ENCODE data around the gene UNC13B. TPM values are rescaled to one million over a fixed set of nuclear protein-coding genes. Genes with fewer than 3 reads are reported as not detected.

The UNC13B gene
- total and polyA plus RNA-seq, 5 donors from 2014 or later = 0.14 to 0.96 (median 0.20) TPM; not detected in 2

DNA sequence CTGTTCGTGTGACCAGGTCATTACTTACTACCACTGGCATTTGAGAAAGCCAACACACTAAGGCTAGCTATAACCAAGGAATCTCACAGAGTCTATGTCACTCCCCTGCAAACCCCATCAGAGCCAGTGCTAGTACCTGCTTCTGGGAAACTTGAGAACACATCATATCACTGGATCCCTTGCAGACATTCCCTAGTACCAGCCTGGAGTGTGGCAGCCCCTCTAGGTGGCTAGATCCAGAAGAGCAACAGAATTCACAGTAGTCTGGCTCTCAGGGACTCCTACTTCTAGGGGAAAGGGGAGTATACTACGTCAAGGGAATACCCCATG, 254.3 kb downstream of the UNC13B start:
- no peaks in the 10 kb centered on the region for H3K9me3 ChIP-seq (ENCODE audit: control insufficient read depth in 2 of 2, low read length in 2 of 2)
- H3K9me3 Mint-ChIP-seq = peaks cover 0 to 2% (median 0%) of the 10 kb centered on the region in 7 donors
- no peak overlapping the region for H3K27ac ChIP-seq (ENCODE audit: insufficient read depth, low read length, poor library complexity, severe bottlenecking)
- no peak overlapping the region for H3K4me3 Mint-ChIP-seq
- peaks cover 54% of the 10 kb centered on the region for H3K27me3 Mint-ChIP-seq
- ATAC-seq (ENCODE audit: low read depth in 2 of 2) (no peak), DNase-seq (no peak)
- no peak overlapping the region for H3K27ac Mint-ChIP-seq
- no peaks in the 10 kb centered on the region for H3K4me1 Mint-ChIP-seq
- H3K36me3 Mint-ChIP-seq = no peaks in the 10 kb centered on the region
- no peak overlapping the region for H3K4me3 ChIP-seq (ENCODE audit: low read depth, low read length)
- H3K36me3 ChIP-seq (ENCODE audit: control insufficient read depth, insufficient read depth, low read length) = no peaks in the 10 kb centered on the region
- H3K27me3 ChIP-seq (ENCODE audit: control insufficient read depth, insufficient read depth, low read length) = peaks cover 7% of the 10 kb centered on the region
- no peaks in the 10 kb centered on the region for H3K4me1 ChIP-seq (ENCODE audit: control insufficient read depth, insufficient read depth, low read length, poor library complexity, severe bottlenecking)

DNA sequence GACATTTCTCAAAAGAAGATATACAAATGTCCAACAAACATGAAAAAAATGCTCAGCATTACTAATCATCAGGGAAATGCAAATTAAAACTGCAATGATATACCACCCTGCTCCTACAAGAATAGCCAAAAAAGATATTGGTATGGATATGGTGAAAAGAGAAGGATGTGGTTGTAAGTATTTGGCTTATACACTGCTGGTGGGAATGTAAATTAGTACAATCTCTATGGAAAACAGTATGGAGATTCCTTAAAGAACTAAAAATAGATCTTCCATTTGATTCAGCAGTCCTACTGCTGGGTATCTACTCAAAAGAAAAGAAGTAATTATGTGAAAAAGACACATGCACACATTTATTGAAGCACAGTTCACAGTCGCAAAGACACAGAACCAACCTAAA, 260.5 kb downstream of the UNC13B start:
- no peak overlapping the region for H3K4me3 ChIP-seq (ENCODE audit: low read depth, low read length)
- ATAC-seq (ENCODE audit: low read depth in 2 of 2) (no peak), DNase-seq (no peak)
- Mint-ChIP-seq H3K4me1 (no peaks in the 10 kb centered on the region), H3K27ac (no peak overlapping the region), H3K9me3 (peaks cover 0 to 2% (median 0%) of the 10 kb centered on the region in 7 donors), H3K27me3 (peaks cover 49% of the 10 kb centered on the region), H3K36me3 (no peaks in the 10 kb centered on the region), H3K4me3 (no peak overlapping the region)
- no peaks in the 10 kb centered on the region for H3K9me3 ChIP-seq (ENCODE audit: control insufficient read depth in 2 of 2, low read length in 2 of 2)
- no peaks in the 10 kb centered on the region for H3K36me3 ChIP-seq (ENCODE audit: control insufficient read depth, insufficient read depth, low read length)
- no peak overlapping the region for H3K27ac ChIP-seq (ENCODE audit: insufficient read depth, low read length, poor library complexity, severe bottlenecking)
- H3K4me1 ChIP-seq (ENCODE audit: control insufficient read depth, insufficient read depth, low read length, poor library complexity, severe bottlenecking) = no peaks in the 10 kb centered on the region
- H3K27me3 ChIP-seq (ENCODE audit: control insufficient read depth, insufficient read depth, low read length) = peaks cover 7% of the 10 kb centered on the region

DNA sequence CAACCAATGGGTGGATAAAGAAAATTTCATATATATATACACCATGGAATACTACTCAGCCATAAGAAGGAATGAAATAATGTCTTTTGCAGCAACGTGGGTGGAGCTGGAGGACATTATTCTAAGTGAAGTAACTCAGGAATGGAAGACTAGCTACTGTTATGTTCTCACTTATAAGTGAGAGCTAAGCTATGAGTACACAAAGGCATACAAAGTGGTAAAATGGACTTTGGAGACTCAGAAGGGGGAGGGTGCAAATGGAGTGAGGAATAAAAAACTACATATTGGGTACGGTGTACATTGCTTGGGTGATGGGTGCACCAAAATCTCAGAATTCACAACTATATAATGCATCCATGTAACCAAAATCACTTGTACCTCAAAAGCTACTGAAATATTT, 260.9 kb downstream of the UNC13B start:
- H3K36me3 Mint-ChIP-seq = no peaks in the 10 kb centered on the region
- no peak for ATAC-seq (ENCODE audit: low read depth in 2 of 2)
- Histone ChIP-seq H3K36me3 (ENCODE audit: control insufficient read depth, insufficient read depth, low read length) (no peaks in the 10 kb centered on the region), H3K4me3 (ENCODE audit: low read depth, low read length) (no peak overlapping the region), H3K27me3 (ENCODE audit: control insufficient read depth, insufficient read depth, low read length) (peaks cover 10% of the 10 kb centered on the region), H3K27ac (ENCODE audit: insufficient read depth, low read length, poor library complexity, severe bottlenecking) (no peak overlapping the region), H3K9me3 (ENCODE audit: control insufficient read depth in 2 of 2, low read length in 2 of 2) (no peaks in the 10 kb centered on the region), H3K4me1 (ENCODE audit: control insufficient read depth, insufficient read depth, low read length, poor library complexity, severe bottlenecking) (no peaks in the 10 kb centered on the region)
- peaks cover 0 to 2% (median 0%) of the 10 kb centered on the region in 7 donors for H3K9me3 Mint-ChIP-seq
- no peak overlapping the region for H3K4me3 Mint-ChIP-seq
- H3K4me1 Mint-ChIP-seq = no peaks in the 10 kb centered on the region
- DNase-seq = no peak
- peaks cover 49% of the 10 kb centered on the region for H3K27me3 Mint-ChIP-seq
- no peak overlapping the region for H3K27ac Mint-ChIP-seq

DNA sequence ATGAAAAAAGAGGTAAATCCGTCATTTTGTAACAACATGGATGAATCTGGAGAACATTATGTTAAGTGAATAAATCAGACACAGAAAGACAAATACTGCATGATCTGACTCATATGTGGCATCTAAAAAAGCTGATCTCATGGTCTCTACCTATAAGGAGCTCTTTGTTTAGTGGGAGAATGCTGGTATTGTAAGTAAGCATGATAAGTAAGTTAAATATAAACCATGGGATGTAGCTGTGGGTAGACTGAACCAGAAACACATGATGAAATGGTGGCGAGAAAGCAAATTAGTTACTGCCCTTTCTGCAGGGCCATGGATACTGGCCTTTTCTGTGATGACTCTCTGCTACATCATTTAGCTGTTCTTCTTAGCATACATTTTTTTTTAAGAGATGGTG, 261.7 kb downstream of the UNC13B start:
- H3K4me3 Mint-ChIP-seq = no peak overlapping the region
- no peaks in the 10 kb centered on the region for H3K36me3 Mint-ChIP-seq
- Histone ChIP-seq H3K9me3 (ENCODE audit: control insufficient read depth in 2 of 2, low read length in 2 of 2) (peaks cover 0 to 2% of the 10 kb centered on the region in 2 experiments), H3K36me3 (ENCODE audit: control insufficient read depth, insufficient read depth, low read length) (no peaks in the 10 kb centered on the region), H3K4me3 (ENCODE audit: low read depth, low read length) (no peak overlapping the region), H3K4me1 (ENCODE audit: control insufficient read depth, insufficient read depth, low read length, poor library complexity, severe bottlenecking) (no peaks in the 10 kb centered on the region), H3K27me3 (ENCODE audit: control insufficient read depth, insufficient read depth, low read length) (peaks cover 16% of the 10 kb centered on the region), H3K27ac (ENCODE audit: insufficient read depth, low read length, poor library complexity, severe bottlenecking) (no peak overlapping the region)
- H3K27me3 Mint-ChIP-seq = peaks cover 48% of the 10 kb centered on the region
- no peak overlapping the region for H3K27ac Mint-ChIP-seq
- H3K4me1 Mint-ChIP-seq = no peaks in the 10 kb centered on the region
- DNase-seq (no peak), ATAC-seq (ENCODE audit: low read depth in 2 of 2) (no peak)
- H3K9me3 Mint-ChIP-seq = peaks cover 0 to 8% (median 1%) of the 10 kb centered on the region in 7 donors

DNA sequence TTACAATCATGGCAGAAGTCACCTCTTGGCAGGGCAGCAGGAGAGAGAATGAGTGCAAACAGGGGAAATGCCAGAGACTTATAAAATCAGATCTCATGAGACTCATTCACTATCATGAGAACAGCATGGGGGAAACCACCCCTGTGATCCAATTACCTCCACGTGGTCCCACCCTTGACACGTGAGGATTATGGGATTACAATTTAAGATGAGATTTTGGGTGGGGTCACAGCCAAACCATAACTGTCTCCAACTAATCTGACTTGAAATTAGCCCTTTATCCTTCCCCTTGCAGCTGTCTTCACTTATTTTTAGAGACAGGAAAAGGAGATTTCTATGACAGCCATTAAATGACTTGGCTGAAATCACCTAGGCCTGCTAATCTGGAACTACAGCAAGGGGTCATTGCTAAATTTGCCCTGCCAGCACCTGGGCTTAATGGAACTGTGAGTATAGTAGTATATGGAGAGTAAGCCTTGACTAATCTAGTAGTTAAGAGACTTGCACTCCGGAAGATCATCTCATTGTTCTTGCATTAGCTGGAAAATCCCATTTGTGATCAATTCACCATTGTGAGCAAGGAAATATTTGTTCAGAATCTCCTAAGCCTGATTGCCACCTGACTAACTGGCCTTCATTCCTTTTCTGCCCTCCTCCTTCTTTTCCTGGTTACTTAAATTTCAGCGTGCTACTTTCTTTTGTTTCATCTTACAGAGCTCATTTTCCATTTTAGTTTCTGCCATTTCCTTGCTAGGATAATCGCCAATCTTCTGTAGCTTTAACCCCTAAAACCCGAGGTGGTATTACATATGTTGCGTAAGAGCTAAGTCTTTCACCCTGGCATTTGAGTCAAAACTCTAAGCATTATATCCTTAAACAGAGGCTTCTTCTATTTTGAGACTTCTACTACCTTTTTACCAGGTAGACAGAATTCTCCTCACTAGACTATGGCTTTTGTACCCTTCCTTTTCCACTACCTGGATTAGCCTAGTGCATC, 262.8 kb downstream of the UNC13B start:
- H3K27ac Mint-ChIP-seq = no peak overlapping the region
- H3K4me1 Mint-ChIP-seq = no peaks in the 10 kb centered on the region
- H3K27me3 Mint-ChIP-seq = peaks cover 47% of the 10 kb centered on the region

DNA sequence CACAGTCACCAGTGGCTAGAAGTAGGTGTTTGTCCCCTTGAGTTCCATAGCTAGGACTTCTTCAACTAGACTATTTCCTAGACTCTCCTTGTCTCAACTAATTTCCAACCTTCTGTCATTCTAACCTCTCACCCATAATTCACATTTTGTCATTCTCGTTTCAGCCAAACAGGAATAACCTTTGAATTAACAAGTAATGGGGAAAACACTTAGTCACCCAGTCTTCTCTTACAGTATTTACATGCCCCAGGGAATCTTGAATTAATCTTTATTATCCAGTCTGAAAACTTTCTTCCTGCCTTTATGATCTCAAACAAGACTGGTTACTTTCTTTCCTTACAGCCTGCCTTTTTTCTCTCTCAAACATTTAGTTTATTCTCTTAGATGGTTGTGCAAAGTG, 264.8 kb downstream of the UNC13B start:
- no peaks in the 10 kb centered on the region for H3K4me1 Mint-ChIP-seq

More for the DNA sequence above, 262.8 kb downstream of the UNC13B start:
- Histone ChIP-seq H3K9me3 (ENCODE audit: control insufficient read depth in 2 of 2, low read length in 2 of 2) (peaks cover 0 to 6% of the 10 kb centered on the region in 2 experiments), H3K27ac (ENCODE audit: insufficient read depth, low read length, poor library complexity, severe bottlenecking) (no peak overlapping the region), H3K4me3 (ENCODE audit: low read depth, low read length) (no peak overlapping the region), H3K4me1 (ENCODE audit: control insufficient read depth, insufficient read depth, low read length, poor library complexity, severe bottlenecking) (no peaks in the 10 kb centered on the region), H3K36me3 (ENCODE audit: control insufficient read depth, insufficient read depth, low read length) (no peaks in the 10 kb centered on the region), H3K27me3 (ENCODE audit: control insufficient read depth, insufficient read depth, low read length) (peaks cover 22% of the 10 kb centered on the region)
- DNase-seq (no peak), ATAC-seq (ENCODE audit: low read depth in 2 of 2) (no peak)
- no peaks in the 10 kb centered on the region for H3K36me3 Mint-ChIP-seq
- no peak overlapping the region for H3K4me3 Mint-ChIP-seq
- H3K9me3 Mint-ChIP-seq = peaks cover 0 to 16% (median 3%) of the 10 kb centered on the region in 7 donors

DNA sequence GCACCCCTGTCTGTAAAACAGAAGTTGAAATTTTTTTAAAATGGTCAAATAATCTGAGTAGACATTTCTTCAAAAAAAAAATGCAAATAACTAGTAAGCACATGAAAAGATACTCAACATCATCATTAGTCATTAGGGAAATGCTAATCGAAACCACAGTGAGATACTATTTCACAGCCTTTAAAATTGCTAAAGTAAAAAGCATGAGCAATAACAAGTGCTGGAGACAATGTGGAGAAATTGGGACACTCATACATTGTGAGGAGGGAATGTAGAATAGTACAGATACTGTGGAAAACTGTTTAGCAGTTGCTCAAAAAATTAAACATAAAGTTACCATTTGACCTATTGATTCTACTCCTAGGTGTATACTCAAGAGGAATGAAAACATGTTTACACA, 269.7 kb downstream of the UNC13B start:
- Mint-ChIP-seq H3K4me3 (no peak overlapping the region), H3K9me3 (peaks cover 0 to 16% (median 3%) of the 10 kb centered on the region in 7 donors), H3K27ac (no peak overlapping the region), H3K4me1 (no peaks in the 10 kb centered on the region), H3K36me3 (no peaks in the 10 kb centered on the region), H3K27me3 (peaks cover 38% of the 10 kb centered on the region)
- Histone ChIP-seq H3K36me3 (ENCODE audit: control insufficient read depth, insufficient read depth, low read length) (no peaks in the 10 kb centered on the region), H3K4me1 (ENCODE audit: control insufficient read depth, insufficient read depth, low read length, poor library complexity, severe bottlenecking) (no peaks in the 10 kb centered on the region), H3K4me3 (ENCODE audit: low read depth, low read length) (no peak overlapping the region), H3K27me3 (ENCODE audit: control insufficient read depth, insufficient read depth, low read length) (peaks cover 20% of the 10 kb centered on the region), H3K9me3 (ENCODE audit: control insufficient read depth in 2 of 2, low read length in 2 of 2) (peaks cover 0 to 6% of the 10 kb centered on the region in 2 experiments), H3K27ac (ENCODE audit: insufficient read depth, low read length, poor library complexity, severe bottlenecking) (no peak overlapping the region)
- DNase-seq (no peak), ATAC-seq (ENCODE audit: low read depth in 2 of 2) (no peak)

More for the DNA sequence above, 264.8 kb downstream of the UNC13B start:
- ATAC-seq (ENCODE audit: low read depth in 2 of 2) = no peak
- no peak overlapping the region for H3K27ac Mint-ChIP-seq
- Histone ChIP-seq H3K27me3 (ENCODE audit: control insufficient read depth, insufficient read depth, low read length) (peaks cover 22% of the 10 kb centered on the region), H3K4me1 (ENCODE audit: control insufficient read depth, insufficient read depth, low read length, poor library complexity, severe bottlenecking) (no peaks in the 10 kb centered on the region), H3K4me3 (ENCODE audit: low read depth, low read length) (no peak overlapping the region), H3K9me3 (ENCODE audit: control insufficient read depth in 2 of 2, low read length in 2 of 2) (peaks cover 0 to 6% of the 10 kb centered on the region in 2 experiments), H3K36me3 (ENCODE audit: control insufficient read depth, insufficient read depth, low read length) (no peaks in the 10 kb centered on the region), H3K27ac (ENCODE audit: insufficient read depth, low read length, poor library complexity, severe bottlenecking) (no peak overlapping the region)
- no peaks in the 10 kb centered on the region for H3K36me3 Mint-ChIP-seq
- no peak for DNase-seq
- peaks cover 38% of the 10 kb centered on the region for H3K27me3 Mint-ChIP-seq
- no peak overlapping the region for H3K4me3 Mint-ChIP-seq
- peaks cover 0 to 16% (median 3%) of the 10 kb centered on the region in 7 donors for H3K9me3 Mint-ChIP-seq

Measured in CD4-positive, CD25-positive, alpha-beta regulatory T cell (primary cell).